Measurements from ENCODE around the gene SLC5A3. TPM values are rescaled to one million over a fixed set of nuclear protein-coding genes. Genes with fewer than 3 reads are reported as not detected.

SLC5A3 gene
- total and polyA plus RNA-seq, 2 of the 8 experiments (the other 6 are each of a cell fraction or from before 2014, with no cell fraction given): 4.0 to 19.4 TPM

DNA sequence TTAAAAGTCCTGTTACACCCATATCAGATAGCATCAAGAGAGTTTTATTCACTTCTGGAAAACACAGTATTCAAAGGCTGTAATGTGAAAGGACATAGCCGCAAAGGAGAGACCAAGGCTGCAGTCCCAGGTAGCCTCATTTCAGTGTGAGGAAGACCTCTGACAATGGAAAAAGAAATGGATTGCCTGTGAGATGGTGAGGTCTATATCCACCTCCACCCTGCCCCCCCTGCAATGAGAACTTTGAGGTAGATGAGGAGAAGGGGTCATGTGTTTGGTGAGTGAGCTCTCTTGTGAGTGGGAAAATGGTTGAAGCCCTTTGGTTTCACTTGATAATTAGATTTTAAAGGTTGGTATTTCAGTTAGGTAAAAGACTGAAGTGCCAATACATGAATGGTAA lies 3.5 kb downstream of the SLC5A3 start:
- no peak overlapping the region for H2BK12ac ChIP-seq (ENCODE audit: low read depth, low read length)
- H2AFZ ChIP-seq (ENCODE audit: low read length): no peak overlapping the region
- peaks cover 14 to 25% of the 10 kb centered on the region in 2 experiments for H4K20me1 ChIP-seq (replicated peaks in 1 of 2; ENCODE audit: control insufficient read depth in 1 of 2, insufficient read depth in 2 of 2, low read length in 2 of 2)
- WGBS, 2 experiments (ENCODE audit: extremely low coverage in 1 of 2, insufficient coverage in 1 of 2, insufficient read length in 1 of 2, insufficient replicate concordance in 2 of 2, low coverage in 1 of 2, low lambda C conversion rate in 2 of 2, missing lambda C conversion rate in 1 of 2): 67% methylated on average over 1 of the region's 1 CpG; no CpG with 5 or more reads in 1 of the 2 experiments
- no peak overlapping the region for H3K4me2 ChIP-seq (ENCODE audit: insufficient read depth in 1 of 2, low read depth in 2 of 2, low read length in 2 of 2)
- H2BK15ac ChIP-seq (ENCODE audit: low read length): no peak overlapping the region
- no peak overlapping the region for H4K5ac ChIP-seq (ENCODE audit: insufficient read length, low read depth, low read length)
- H3K14ac ChIP-seq (ENCODE audit: insufficient read length): no peak overlapping the region
- H2BK5ac ChIP-seq (ENCODE audit: low read depth, low read length): no peak overlapping the region
- peaks cover 12% of the 10 kb centered on the region; the same call in 1 of the 2 replicates for H3K23me2 ChIP-seq (ENCODE audit: low read depth, low read length)
- H3K27me3 ChIP-seq (replicated peaks in 1 of 4; ENCODE audit: control insufficient read depth in 3 of 4, extremely low read depth in 1 of 4, insufficient read depth in 3 of 4, low read length in 3 of 4): no peaks in the 10 kb centered on the region; a peak in 2 of 7 replicates
- POLR2A ChIA-PET (ENCODE audit: partially characterized antibody): interaction anchor here (1.1 kb wide), 1 partner anchor 9 kb away, joined by 3 read pairs; no protein-coding TSS in a partner anchor
- FAIRE-seq (no peak), DNase-seq (ENCODE audit: low read depth in 1 of 2, low spot score in 2 of 2) (no peak)
- H3K27ac ChIP-seq (ENCODE audit: low read depth, low read length): no peak overlapping the region
- H3K36me3 ChIP-seq (ENCODE audit: control insufficient read depth in 2 of 4, insufficient read depth in 4 of 4, low read length in 3 of 4): peaks cover 0 to 4% (median 0%) of the 10 kb centered on the region in 4 experiments; a peak in 2 of 8 replicates
- H3K23ac ChIP-seq (ENCODE audit: insufficient read length): no peak overlapping the region
- no peak overlapping the region for H4K8ac ChIP-seq (ENCODE audit: extremely low read depth, insufficient read depth, low read length)
- H2AK5ac ChIP-seq (ENCODE audit: low read depth, low read length): no peak overlapping the region
- H3K4me1 ChIP-seq (replicated peaks in 1 of 4; ENCODE audit: control insufficient read depth in 3 of 4, insufficient read depth in 4 of 4, low read length in 3 of 4): peaks cover 0 to 11% (median 3%) of the 10 kb centered on the region in 4 experiments; a peak in 6 of 7 replicates
- H3K79me2 ChIP-seq (ENCODE audit: control insufficient read depth in 1 of 2, insufficient read depth in 2 of 2, low read length in 2 of 2): peaks cover 0 to 77% of the 10 kb centered on the region in 2 experiments; a peak in 3 of 4 replicates
- no peaks in the 10 kb centered on the region for H3K9me3 ChIP-seq (ENCODE audit: insufficient read depth in 2 of 2, low read depth in 1 of 2, low read length in 1 of 2)
- H3K79me1 ChIP-seq (ENCODE audit: low read depth, low read length): no peaks in the 10 kb centered on the region; the same call in 1 of the 2 replicates
- CTCF ChIA-PET (ENCODE audit: partially characterized antibody): interaction anchor here (1.4 to 3.3 kb wide), 4 partner anchors 15 to 153 kb away, joined by 4 to 28 read pairs (median 6); no protein-coding TSS in a partner anchor
- H3K4ac ChIP-seq (replicated peaks; ENCODE audit: insufficient read length, low read depth, low read length): no peak overlapping the region
- TF ChIP-seq, protein P1, sequence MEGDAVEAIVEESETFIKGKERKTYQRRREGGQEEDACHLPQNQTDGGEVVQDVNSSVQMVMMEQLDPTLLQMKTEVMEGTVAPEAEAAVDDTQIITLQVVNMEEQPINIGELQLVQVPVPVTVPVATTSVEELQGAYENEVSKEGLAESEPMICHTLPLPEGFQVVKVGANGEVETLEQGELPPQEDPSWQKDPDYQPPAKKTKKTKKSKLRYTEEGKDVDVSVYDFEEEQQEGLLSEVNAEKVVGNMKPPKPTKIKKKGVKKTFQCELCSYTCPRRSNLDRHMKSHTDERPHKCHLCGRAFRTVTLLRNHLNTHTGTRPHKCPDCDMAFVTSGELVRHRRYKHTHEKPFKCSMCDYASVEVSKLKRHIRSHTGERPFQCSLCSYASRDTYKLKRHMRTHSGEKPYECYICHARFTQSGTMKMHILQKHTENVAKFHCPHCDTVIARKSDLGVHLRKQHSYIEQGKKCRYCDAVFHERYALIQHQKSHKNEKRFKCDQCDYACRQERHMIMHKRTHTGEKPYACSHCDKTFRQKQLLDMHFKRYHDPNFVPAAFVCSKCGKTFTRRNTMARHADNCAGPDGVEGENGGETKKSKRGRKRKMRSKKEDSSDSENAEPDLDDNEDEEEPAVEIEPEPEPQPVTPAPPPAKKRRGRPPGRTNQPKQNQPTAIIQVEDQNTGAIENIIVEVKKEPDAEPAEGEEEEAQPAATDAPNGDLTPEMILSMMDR (IDR thresholded peaks at IDR 0.05; ENCODE audit: control extremely low read depth in 1 of 3, insufficient read depth in 1 of 3, low read depth in 1 of 3, low read length in 3 of 3): no peak
- TF ChIP-seq TAF7 (optimal IDR thresholded peaks at IDR 0.05; ENCODE audit: borderline replicate concordance, low read depth, low read length) (no peak), TEAD4 (IDR thresholded peaks at IDR 0.05; ENCODE audit: low read depth, low read length) (no peak), MAFK (IDR thresholded peaks at IDR 0.05; ENCODE audit: low read depth, low read length) (no peak), CHD1 (IDR thresholded peaks at IDR 0.05; ENCODE audit: low read depth, low read length) (no peak)
- H3K9ac ChIP-seq (replicated peaks in 1 of 4; ENCODE audit: extremely low read depth in 1 of 4, low read depth in 3 of 4, low read length in 3 of 4): no peak overlapping the region
- no peak overlapping the region for H3K18ac ChIP-seq (ENCODE audit: extremely low read depth, low read length)
- no peak overlapping the region for H2BK120ac ChIP-seq (replicated peaks; ENCODE audit: low read depth, low read length)
- H3K4me3 ChIP-seq (ENCODE audit: extremely low read depth in 1 of 4, insufficient read depth in 2 of 4, low read depth in 3 of 4, low read length in 4 of 4): no peak overlapping the region
- no peak overlapping the region for H3K56ac ChIP-seq (replicated peaks; ENCODE audit: insufficient read length, low read depth, low read length)
- no peak overlapping the region for H4K91ac ChIP-seq (replicated peaks; ENCODE audit: insufficient read length, low read length)
- H2BK20ac ChIP-seq (ENCODE audit: low read length): no peak overlapping the region
